Chondrocyte (in vitro differentiated cells): Measurements from ENCODE around the gene MMP11. TPM values are rescaled to one million over a fixed set of nuclear protein-coding genes. Genes with fewer than 3 reads are reported as not detected.

Source experiments
- DNase-seq: peaks from one replicate; pipeline ENCODE4 v3.0.0; 2021; ENCODE audit warnings: mixed read lengths, low spot score
- H3K27ac Mint-ChIP-seq: one replicate; pipeline ENCODE4 v1.8.0; 2021; ENCODE audit warnings: mild to moderate bottlenecking, moderate library complexity, mixed read lengths; ENCODE audit not compliant: unreplicated experiment
- H3K27me3 Mint-ChIP-seq: 2 replicates; pipeline ENCODE4 v1.8.0; 2021; ENCODE audit warnings: low read depth, mixed read lengths
- H3K36me3 Mint-ChIP-seq: 2 replicates; pipeline ENCODE4 v1.8.0; 2021; ENCODE audit warnings: low read depth, mixed read lengths
- H3K4me1 Mint-ChIP-seq: 2 replicates; pipeline ENCODE4 v1.8.0; 2021; ENCODE audit warnings: low read depth, mild to moderate bottlenecking, mixed read lengths
- H3K4me3 Mint-ChIP-seq: one replicate; pipeline ENCODE4 v1.8.0; 2021; ENCODE audit warnings: mild to moderate bottlenecking, moderate library complexity, mixed read lengths; ENCODE audit not compliant: unreplicated experiment
- H3K9me3 Mint-ChIP-seq: 2 replicates; pipeline ENCODE4 v1.8.0; 2021; ENCODE audit warnings: low read depth, mixed read lengths
- total RNA-seq: library from RNA; stranded (reverse); gene quantifications from 3 replicates; pipeline ENCODE4 v1.2.1, GENCODE V29; 2021
- TF ChIP-seq, protein P1 (sequence below): fragments of 200-600 bp; sonication (generic); IDR thresholded peaks from 2 replicates; pipeline ENCODE4 v1.5.0; 2021; ENCODE audit warnings: antibody characterized with exemption, mild to moderate bottlenecking, moderate library complexity

MMP11 gene
- total RNA-seq, 1 donor from 2014 or later, result 172 TPM

DNA sequence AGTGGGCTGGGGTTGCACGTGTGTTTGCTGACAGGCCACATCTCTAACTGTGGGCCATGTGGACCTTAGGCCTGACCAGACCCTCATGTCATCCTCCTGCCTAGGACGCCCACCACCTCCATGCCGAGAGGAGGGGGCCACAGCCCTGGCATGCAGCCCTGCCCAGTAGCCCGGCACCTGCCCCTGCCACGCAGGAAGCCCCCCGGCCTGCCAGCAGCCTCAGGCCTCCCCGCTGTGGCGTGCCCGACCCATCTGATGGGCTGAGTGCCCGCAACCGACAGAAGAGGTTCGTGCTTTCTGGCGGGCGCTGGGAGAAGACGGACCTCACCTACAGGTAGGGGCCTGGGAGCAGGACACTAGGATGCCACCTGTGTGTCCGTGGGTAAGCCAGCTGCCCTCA lies 6.4 kb downstream of the MMP11 start:
- H3K9me3 Mint-ChIP-seq, result no peaks in the 10 kb centered on the region
- peaks cover 3% of the 10 kb centered on the region for H3K36me3 Mint-ChIP-seq
- H3K27me3 Mint-ChIP-seq, result no peaks in the 10 kb centered on the region
- DNase-seq, result no peak
- peaks cover 63% of the 10 kb centered on the region for H3K4me1 Mint-ChIP-seq
- no peak overlapping the region for H3K4me3 Mint-ChIP-seq
- TF ChIP-seq, protein P1, sequence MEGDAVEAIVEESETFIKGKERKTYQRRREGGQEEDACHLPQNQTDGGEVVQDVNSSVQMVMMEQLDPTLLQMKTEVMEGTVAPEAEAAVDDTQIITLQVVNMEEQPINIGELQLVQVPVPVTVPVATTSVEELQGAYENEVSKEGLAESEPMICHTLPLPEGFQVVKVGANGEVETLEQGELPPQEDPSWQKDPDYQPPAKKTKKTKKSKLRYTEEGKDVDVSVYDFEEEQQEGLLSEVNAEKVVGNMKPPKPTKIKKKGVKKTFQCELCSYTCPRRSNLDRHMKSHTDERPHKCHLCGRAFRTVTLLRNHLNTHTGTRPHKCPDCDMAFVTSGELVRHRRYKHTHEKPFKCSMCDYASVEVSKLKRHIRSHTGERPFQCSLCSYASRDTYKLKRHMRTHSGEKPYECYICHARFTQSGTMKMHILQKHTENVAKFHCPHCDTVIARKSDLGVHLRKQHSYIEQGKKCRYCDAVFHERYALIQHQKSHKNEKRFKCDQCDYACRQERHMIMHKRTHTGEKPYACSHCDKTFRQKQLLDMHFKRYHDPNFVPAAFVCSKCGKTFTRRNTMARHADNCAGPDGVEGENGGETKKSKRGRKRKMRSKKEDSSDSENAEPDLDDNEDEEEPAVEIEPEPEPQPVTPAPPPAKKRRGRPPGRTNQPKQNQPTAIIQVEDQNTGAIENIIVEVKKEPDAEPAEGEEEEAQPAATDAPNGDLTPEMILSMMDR, result no peak
- no peak overlapping the region for H3K27ac Mint-ChIP-seq

DNA sequence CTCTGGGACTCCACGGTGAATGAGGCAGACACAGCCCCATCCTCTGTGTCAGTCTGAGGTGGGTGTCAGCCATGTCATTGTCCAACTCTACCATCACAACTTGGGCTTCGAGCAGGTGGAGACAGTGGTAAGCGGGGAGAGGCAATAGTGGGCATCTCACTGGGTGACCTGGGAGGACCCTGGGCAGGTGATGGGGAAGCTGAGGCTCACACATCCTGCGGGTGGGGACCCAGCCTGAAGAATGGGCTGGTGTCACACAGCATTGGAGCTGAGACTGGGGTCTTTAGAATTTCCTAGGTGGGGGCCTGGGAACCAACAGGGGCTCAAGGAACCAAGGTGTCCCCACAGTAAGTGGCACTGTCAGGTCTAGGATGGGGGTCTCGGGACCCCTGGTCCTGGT lies 7.1 kb downstream of the MMP11 start:
- TF ChIP-seq, protein P1, result no peak
- H3K36me3 Mint-ChIP-seq, result peaks cover 3% of the 10 kb centered on the region
- no peaks in the 10 kb centered on the region for H3K27me3 Mint-ChIP-seq
- H3K9me3 Mint-ChIP-seq, result no peaks in the 10 kb centered on the region
- peaks cover 62% of the 10 kb centered on the region for H3K4me1 Mint-ChIP-seq
- H3K27ac Mint-ChIP-seq, result peak overlapping the region; percentile 5
- no peak for DNase-seq
- H3K4me3 Mint-ChIP-seq, result no peak overlapping the region

DNA sequence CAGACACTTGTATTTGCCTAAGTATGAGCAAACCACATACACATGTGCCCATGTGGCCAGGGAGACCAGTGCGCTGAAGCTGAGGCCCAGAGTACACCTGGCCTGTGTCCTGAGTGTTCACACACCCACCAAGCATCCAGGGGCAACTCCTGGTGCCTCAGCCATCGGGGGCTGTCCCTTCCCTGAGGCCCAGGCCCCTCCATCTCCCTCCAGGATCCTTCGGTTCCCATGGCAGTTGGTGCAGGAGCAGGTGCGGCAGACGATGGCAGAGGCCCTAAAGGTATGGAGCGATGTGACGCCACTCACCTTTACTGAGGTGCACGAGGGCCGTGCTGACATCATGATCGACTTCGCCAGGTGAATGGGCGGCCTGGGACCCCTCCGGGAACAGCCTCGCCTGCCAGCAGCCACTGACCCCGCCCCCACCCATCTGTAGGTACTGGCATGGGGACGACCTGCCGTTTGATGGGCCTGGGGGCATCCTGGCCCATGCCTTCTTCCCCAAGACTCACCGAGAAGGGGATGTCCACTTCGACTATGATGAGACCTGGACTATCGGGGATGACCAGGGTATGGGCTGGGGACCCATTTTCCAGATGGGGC lies 7.6 kb downstream of the MMP11 start:
- DNase-seq, result no peak
- Mint-ChIP-seq H3K27ac (no peak overlapping the region), H3K36me3 (peaks cover 3% of the 10 kb centered on the region), H3K4me3 (no peak overlapping the region), H3K4me1 (peaks cover 57% of the 10 kb centered on the region), H3K9me3 (no peaks in the 10 kb centered on the region), H3K27me3 (no peaks in the 10 kb centered on the region)
- TF ChIP-seq, protein P1, result no peak

DNA sequence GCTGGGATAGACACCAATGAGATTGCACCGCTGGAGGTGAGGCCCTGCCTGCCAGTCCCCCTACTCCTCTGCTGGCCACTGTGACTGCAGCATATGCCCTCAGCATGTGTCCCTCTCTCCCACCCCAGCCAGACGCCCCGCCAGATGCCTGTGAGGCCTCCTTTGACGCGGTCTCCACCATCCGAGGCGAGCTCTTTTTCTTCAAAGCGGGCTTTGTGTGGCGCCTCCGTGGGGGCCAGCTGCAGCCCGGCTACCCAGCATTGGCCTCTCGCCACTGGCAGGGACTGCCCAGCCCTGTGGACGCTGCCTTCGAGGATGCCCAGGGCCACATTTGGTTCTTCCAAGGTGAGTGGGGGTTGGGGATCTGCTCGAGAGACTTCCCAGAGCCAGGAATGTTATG lies 8.4 kb downstream of the MMP11 start:
- DNase-seq, result no peak
- Mint-ChIP-seq H3K27me3 (no peaks in the 10 kb centered on the region), H3K27ac (peak overlapping the region; percentile 79), H3K9me3 (no peaks in the 10 kb centered on the region), H3K4me1 (peaks cover 50% of the 10 kb centered on the region), H3K36me3 (peaks cover 3% of the 10 kb centered on the region), H3K4me3 (peak overlapping the region; percentile 8)
- TF ChIP-seq, protein P1, result no peak

DNA sequence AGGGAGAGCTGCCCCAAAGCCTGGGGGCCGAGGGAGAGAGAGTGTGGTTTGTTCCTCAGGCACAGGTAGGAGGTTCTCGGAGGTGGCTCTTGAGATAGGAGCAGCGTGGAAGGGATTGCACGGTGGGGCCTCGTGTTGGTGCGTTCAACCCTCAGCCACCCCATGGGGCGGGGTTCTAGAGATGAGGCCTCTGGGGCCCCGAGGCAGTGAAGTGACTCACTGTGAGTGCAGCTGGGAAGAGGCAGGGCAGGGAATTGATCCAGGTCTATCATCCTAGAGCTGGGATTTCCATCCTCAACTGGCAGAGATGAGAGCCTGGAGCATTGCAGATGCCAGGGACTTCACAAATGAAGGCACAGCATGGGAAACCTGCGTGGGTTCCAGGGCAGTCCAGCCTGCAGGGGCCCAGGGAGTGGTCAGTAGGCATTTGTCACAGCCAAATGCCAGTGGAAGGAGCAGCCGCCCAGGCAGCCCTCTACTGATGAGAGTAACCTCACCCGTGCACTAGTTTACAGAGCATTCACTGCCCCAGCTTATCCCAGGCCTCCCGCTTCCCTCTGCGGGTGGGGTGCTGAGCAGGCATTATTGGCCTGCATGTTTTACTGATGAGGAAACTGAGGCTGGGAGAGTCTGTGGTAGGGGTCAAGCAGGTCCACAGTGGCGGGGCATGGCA lies 9.0 kb downstream of the MMP11 start:
- no peaks in the 10 kb centered on the region for H3K27me3 Mint-ChIP-seq
- H3K27ac Mint-ChIP-seq, result peak overlapping the region; percentile 79
- H3K4me3 Mint-ChIP-seq, result peak overlapping the region; percentile 8
- DNase-seq, result no peak
- H3K4me1 Mint-ChIP-seq, result peaks cover 50% of the 10 kb centered on the region
- peaks cover 3% of the 10 kb centered on the region for H3K36me3 Mint-ChIP-seq
- H3K9me3 Mint-ChIP-seq, result no peaks in the 10 kb centered on the region
- TF ChIP-seq, protein P1, result no peak
